ENCODE results near the gene LIMD2.

GRCh38 chr17:63658366-63658765, 41.6 kb downstream of the LIMD2 start:
- TF ChIP-seq EZH2 (IDR thresholded peaks at IDR 0.05; ENCODE audit: low read depth, low read length, severe bottlenecking) (no peak), TCF12 (IDR thresholded peaks at IDR 0.05; ENCODE audit: low read depth, low read length) (no peak), MAFK (IDR thresholded peaks at IDR 0.05; ENCODE audit: low read depth, low read length) (no peak), MAX (IDR thresholded peaks at IDR 0.05) (no peak), SUZ12 (IDR thresholded peaks at IDR 0.05; ENCODE audit: low read length) (no peak), CTCF (IDR thresholded peaks at IDR 0.05; ENCODE audit: control extremely low read depth in 1 of 3, insufficient read depth in 1 of 3, low read depth in 1 of 3, low read length in 3 of 3) (no peak), SP2 (IDR thresholded peaks at IDR 0.05; ENCODE audit: low read length) (no peak), ASH2L (IDR thresholded peaks at IDR 0.05; ENCODE audit: low read length) (no peak)
